Pulmonary artery endothelial cell (primary cell): ENCODE data around the gene TK1. TPM values are rescaled to one million over a fixed set of nuclear protein-coding genes. Genes with fewer than 3 reads are reported as not detected.
"Not testable (repeated sequence)": the region's sequence is repeated elsewhere in the genome, so short reads cannot be mapped to it uniquely, and the experiment has no call there.

Experiments
- DNase-seq: peaks from one replicate; pipeline ENCODE4 v3.0.0-alpha.2; 2011; ENCODE audit warnings: low read depth, low spot score
- total RNA-seq: library from RNA; depleted of rRNA; stranded (reverse); fragments of >200 nt; gene quantifications from 2 replicates; pipeline ENCODE4 v1.2.3, GENCODE V29; 2014

The TK1 gene
- total RNA-seq, 1 donor from 2014 or later, result 108 TPM

DNA sequence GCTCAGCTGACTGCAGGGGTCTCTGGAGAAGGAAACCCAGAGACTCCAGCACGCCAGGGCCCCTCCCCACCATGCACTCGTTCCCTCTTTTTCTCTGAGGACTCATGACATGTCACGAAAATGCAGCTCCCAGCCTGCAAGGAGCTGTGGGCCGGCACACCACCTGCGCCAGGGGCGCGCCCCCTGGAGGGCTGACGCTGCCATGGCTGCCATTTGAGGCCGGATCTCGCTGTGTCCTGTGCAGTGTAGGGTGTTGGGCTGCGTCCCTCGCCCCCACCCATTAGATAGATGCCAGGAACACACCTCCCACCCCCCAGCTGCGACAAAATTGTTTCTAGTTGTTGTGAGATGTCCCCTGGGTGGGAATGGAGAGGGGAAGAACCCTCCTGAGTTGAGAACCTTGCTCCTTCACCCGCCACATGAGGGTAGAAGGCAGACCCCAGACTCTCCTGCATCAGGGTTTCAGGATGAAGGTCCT, 10.3 kb downstream of the TK1 start:
- DNase-seq, result no peak

DNA sequence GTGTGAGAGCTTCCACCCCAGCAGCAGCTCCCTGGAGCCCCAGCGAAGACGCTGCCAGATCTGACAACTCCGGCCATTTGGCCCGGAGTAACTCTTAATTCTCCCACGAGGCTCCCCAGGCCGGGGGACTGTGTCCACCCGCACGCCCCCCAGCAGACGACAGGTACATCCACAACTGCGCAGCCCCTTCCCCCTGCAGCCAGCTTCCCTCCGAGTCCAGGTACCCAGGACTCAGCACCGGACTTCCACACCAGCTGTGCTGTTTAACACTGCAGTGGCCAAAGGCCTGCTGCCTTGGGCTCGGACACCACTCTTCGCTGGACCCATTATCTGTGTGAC, 11.2 kb downstream of the TK1 start:
- no peak for DNase-seq

DNA sequence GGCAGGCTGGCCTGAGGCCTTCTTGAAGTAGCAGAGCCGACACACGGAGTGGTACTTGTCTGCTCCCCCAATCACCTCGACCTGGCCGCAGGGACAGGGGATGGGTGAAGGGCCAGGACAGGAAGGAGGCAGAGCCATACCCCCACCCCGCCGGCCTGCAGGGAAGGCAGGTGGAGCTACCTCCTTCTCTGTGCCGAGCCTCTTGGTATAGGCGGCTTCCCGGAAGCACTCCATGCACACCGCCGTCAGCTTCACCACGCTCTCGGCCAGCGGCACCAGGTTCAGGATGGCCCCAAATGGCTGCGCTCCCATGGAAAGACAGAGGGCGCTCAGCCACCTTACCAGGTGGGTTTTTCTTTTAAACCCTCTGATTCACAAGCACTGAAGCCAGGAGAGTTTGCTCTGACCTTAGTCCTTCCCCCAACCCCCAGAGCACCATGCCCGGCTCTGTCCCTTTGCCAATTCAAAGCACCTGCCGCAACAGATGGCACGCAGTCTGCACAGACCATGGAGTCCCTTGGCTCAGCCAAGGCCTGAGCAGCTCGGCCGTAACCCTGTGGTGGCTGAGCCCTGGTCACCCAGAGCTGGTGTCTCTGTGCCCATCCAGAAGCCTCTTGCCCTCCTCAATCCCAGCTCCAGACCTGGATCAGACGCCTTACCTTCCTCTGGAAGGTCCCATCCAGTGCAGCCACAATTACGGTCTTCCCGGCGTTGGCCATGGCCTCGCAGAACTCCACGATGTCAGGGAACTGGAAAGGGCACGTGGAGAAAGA, 11.8 kb downstream of the TK1 start:
- no peak for DNase-seq

GRCh38 chr17:78174346-78174869, 12.4 kb downstream of the TK1 start:
- DNase-seq, result peak; percentile 47

DNA sequence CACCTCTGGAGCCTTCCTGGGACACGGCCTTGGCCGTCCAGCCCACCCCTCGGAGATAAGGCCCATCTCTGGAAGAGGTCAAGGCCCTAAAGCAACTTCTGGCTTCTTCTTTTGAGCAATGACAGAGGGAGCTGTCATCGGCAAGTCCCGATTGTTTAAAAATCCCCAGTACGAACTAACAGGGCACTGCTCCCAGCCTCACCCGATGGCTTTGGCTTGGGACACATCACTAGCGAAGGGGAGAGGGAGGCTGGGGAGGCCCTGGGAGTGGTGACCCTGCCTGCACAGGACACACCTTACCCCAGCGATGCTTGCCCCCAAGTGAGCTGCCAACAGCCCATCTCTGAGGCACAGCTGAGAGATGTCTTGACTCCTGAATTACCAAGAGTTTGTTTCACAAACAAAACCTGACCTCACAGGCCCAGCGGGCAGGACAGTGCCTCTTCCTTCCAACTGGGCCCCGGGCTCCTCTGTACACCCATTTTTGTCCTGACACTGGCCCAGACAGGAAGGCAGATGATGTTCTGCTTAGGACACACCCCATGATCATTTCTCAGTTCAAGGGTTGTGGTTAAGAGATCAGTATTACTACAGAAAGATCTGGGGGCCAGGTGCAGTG, 13.6 kb downstream of the TK1 start:
- no peak for DNase-seq

GRCh38 chr17:78172249-78173051, 14.4 kb downstream of the TK1 start:
- DNase-seq, result no peak

DNA sequence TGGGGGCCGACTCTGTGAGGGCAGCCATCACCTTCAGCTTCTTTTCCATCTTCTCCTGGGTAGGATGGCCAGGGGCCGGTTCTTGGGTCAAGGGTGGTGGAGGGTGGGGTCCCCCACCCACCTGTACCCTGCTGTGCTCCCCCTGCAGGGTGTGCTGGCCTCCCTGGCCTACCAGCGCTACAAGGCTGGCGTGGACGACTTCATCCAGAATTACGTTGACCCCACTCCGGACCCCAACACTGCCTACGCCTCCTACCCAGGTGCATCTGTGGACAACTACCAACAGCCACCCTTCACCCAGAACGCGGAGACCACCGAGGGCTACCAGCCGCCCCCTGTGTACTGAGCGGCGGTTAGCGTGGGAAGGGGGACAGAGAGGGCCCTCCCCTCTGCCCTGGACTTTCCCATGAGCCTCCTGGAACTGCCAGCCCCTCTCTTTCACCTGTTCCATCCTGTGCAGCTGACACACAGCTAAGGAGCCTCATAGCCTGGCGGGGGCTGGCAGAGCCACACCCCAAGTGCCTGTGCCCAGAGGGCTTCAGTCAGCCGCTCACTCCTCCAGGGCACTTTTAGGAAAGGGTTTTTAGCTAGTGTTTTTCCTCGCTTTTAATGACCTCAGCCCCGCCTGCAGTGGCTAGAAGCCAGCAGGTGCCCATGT, 15.1 kb downstream of the TK1 start:
- DNase-seq, result not testable (repeated sequence)

DNA sequence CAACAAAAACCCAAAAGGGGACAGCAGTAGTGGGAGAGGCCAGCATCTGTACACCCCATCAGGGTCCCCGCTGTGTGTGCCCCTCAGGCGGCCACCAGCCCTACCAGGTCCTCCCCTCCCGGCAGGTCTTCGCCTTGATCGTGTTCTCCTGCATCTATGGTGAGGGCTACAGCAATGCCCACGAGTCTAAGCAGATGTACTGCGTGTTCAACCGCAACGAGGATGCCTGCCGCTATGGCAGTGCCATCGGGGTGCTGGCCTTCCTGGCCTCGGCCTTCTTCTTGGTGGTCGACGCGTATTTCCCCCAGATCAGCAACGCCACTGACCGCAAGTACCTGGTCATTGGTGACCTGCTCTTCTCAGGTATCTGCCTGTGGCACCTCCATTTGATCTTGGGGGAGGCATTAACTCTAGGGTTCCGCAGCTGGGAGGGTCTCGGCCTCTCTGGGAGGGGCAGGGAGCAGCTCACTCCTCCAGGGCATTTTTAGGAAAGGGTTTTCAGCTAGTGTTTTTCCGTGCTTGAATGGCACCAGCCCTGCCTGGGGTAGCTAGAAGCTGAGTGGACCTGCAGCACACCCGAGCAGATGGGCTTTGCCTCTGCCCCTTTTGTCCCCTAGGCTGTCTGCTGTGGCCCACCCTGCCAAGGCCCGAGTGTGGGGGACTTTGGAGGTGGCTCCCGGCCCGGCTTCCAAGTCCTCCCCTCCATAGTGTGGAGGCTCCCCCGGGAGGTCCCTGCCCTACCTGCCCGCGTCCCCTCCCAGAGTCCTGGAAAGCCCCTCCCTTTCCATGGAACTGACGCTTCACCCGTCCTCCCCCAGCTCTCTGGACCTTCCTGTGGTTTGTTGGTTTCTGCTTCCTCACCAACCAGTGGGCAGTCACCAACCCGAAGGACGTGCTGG, 15.9 kb downstream of the TK1 start:
- no peak for DNase-seq

GRCh38 chr17:78168903-78169793, 17.7 kb downstream of the TK1 start:
- DNase-seq, result no peak

DNA sequence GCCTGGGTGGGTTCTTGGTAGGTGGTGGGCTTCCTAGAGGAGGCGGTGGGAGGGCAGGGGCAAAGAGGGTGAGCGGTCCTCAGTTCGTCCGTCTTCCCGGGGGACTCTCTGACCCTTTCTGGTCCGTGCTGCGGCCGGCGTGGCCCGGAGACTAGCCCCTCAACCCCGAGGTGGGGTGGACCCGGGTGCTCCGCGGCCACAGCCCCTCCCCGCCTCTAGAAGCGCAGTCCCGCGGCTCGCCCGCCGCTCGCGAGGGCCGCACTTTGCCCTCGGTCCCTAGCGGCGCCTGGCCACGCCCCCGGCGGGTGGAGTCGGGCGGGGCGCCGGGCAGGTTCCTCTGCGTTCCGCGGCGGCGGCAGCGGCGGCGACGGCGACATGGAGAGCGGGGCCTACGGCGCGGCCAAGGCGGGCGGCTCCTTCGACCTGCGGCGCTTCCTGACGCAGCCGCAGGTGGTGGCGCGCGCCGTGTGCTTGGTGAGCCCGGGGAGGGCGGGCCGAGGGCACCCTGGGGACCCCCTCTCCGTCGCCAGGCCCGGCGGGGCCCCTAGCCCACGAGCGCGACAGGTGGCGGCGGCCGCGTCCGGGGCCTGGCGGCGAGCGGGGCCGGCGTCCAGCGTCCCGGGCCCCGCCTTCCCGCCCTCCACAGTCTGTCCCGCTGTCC, 18.5 kb downstream of the TK1 start, which contains the start of gene SYNGR2:
Gene SYNGR2, plus strand, starts transcription at position 340 of the 661 bp plus-strand sequence. Its CDS starts 36 bp downstream, at position 376.
- no peak for DNase-seq

- no peak for DNase-seq
Observed at GRCh38 chr17:78166416-78166815, 20.4 kb downstream of the TK1 start.

GRCh38 chr17:78164748-78165607, 21.9 kb downstream of the TK1 start:
- DNase-seq, result no peak

DNA sequence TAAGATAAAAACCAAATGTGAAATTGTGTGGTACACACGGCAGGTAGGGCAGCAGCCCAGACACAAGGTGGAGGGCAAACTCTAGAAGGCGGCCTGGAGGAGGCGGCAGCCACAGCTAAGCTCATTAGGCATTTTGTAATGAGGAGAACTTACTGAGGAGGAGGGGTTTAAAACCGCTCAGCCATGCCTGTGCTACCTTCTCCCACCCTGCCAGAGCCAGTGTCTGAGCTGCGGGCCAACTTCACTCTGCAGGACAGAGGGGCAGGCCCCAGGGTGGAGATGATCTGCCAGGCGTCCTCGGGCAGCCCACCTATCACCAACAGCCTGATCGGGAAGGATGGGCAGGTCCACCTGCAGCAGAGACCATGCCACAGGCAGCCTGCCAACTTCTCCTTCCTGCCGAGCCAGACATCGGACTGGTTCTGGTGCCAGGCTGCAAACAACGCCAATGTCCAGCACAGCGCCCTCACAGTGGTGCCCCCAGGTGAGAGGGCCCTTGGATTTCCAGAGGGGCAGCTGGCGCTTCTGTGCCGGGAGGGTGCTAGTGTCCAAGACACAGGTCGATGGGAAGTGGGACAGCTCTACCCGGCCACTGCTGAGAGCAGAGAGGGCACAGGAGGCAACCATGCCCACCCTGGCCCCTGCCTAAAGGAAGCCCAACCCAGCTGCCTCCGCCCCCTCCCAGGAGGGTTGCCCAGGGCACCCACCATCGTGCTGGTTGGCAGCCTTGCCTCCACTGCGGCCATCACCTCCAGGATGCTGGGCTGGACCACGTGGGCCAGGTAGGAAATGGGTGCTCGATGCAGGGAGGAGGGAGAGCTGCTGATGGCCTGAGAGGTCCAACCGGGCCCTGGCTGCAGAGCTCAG, 22.7 kb downstream of the TK1 start:
- DNase-seq, result no peak

GRCh38 chr17:78159575-78160158, 27.2 kb downstream of the TK1 start:
- no peak for DNase-seq

DNA sequence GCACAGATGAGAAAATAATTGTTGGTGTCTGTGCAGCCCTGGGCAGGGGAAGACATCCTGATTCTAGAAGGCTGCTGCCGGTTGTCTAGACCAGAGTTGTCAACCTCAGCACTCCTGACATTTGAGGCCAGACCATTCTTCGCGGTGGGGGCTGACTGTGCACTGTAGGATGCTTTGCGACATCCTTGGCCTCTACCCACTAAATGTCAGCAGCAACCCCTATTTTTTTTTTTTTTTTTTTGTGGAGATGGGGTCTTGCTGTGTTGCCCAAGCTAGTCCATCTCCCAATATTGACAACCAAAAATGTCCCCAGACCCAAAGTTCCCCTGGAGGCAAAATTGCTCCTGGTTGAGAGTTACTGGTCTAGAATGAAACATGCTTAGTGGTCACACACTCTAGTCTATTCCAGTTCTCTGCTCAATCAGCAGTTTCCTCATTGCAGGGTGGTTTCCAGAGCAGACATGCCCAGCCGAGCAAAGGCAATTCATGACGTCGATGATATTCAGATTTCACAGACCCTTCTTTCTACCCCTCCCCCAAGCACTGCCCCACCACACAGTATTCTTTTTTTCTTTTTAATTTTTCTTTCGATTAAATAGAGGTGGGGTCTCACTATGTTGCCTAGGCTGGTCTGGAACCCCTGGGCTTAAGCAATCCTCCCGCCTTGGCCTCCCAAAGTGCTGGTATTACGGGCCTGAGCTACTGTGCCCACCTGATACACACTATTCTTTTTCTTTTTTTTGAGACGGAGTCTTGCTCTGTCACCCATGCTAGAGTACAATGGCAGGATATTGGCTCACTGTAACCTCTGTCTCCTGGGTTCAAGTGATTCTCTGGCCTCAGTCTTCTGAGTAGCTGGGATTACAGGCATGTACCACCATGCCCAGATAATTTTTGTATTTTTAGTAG, 31.7 kb downstream of the TK1 start:
- no peak for DNase-seq
